Pancreas (tissue), 10 donors: Measurements from ENCODE around the gene FAM3B. TPM values are rescaled to one million over a fixed set of nuclear protein-coding genes. Genes with fewer than 3 reads are reported as not detected.

ENCODE experiments used
- ATAC-seq, 4 donors: fragments of 200-7000 bp; cut with Tn5 transposase; one replicate each; pipeline versions ENCODE4 v1.8.0 to v1.9.1; 2020; ENCODE audit warnings: mild to moderate bottlenecking in 4 of 4, moderate library complexity in 4 of 4
- DNase-seq, 6 donors: peaks; one replicate each; pipeline ENCODE4 v3.0.0-alpha.2; 2020
- FAIRE-seq: peaks from 2 replicates; lab custom pipeline; 2012; peaks lifted over from hg19 to GRCh38; lab: Jason Lieb, UNC
- H3K27ac ChIP-seq, 4 donors: fragments of 200-600 bp; sonication (generic); 1 replicate in 3 of 4; 2 replicates in 1 of 4; pipeline versions ENCODE4 v1.5.0 to v1.8.0; 2020
- H3K27me3 ChIP-seq, 4 donors: fragments of 200-600 bp; one replicate each; pipeline ENCODE4 v1.8.0; 2021
- H3K36me3 ChIP-seq, 3 donors: fragments of 200-600 bp; sonication (generic) in 1 of 3; one replicate each; pipeline versions ENCODE4 v1.5.0 to v1.8.0; 2020 to 2021
- H3K4me1 ChIP-seq, 3 donors: fragments of 200-600 bp; one replicate each; pipeline ENCODE4 v1.8.0; 2021
- H3K4me3 ChIP-seq, 4 donors: fragments of 200-600 bp; sonication (generic) in 2 of 4; one replicate each; pipeline versions ENCODE4 v1.5.0 to v1.8.0; 2020 to 2021
- H3K9me3 ChIP-seq, 4 donors: fragments of 200-600 bp; one replicate each; pipeline ENCODE4 v1.8.0; 2021
- WGBS, 2 donors: extraction: QIAGEN DNeasy Blood & Tissue Kit; methylation state at CpG; one replicate each; pipeline ENCODE4 v1.1.7; 2013; 5-methylcytosine and 5-hydroxymethylcytosine counted together
- intact Hi-C, 3 donors: fragments of 100-400 bp; cut with DNase I; formaldehyde crosslinking; loops; one replicate each; pipeline versions ENCODE4 v1.11.1 to v1.14.2; 2022
- polyA plus RNA-seq, 2 donors: library from polyadenylated mRNA; stranded (reverse); fragments of 200-250 nt; gene quantifications; one replicate each; pipeline ENCODE4 v1.2.3, GENCODE V29; 2013
- total RNA-seq, 6 donors: library from RNA; stranded (reverse); fragmentation: NEBNext Ultra II Directional in 4 of 6; extraction: Animal tissue kit (Norgen Biotek cat#: 25700) in 4 of 6; gene quantifications; one replicate each; pipeline versions ENCODE4 v1.2.1 to v1.2.4, GENCODE V29; 2021 to 2023
- TF ChIP-seq, protein P1 (sequence below), 4 donors: fragments of 200-600 bp; sonication (generic) in 3 of 4; IDR thresholded peaks; one replicate each; pipeline versions ENCODE4 v1.5.0 to v1.8.0; 2021; ENCODE audit warnings: antibody characterized with exemption in 4 of 4
- donor health status: healthy with polysubstance abuse.
- donor health status: DM: no; HTN: no; CAD: no; lungs with moderate emphysema.
- donor health status: DM: no; HTN: no; CAD: no.
- donor health status: control.
- donor health status: control.
- donor health status: Bipolar disorder and iron deficiency.
- donor health status: DM: yes; HTN: yes; CAD: no.
- donor health status: DM: no; HTN: no; CAD: no.
- donor health status: DM: no; HTN: no; CAD: no.
- donor health status: DM: yes; HTN: yes; CAD: no.

The FAM3B gene
- total and polyA plus RNA-seq, 8 donors: 71.9 to 142 (median 105) TPM

DNA sequence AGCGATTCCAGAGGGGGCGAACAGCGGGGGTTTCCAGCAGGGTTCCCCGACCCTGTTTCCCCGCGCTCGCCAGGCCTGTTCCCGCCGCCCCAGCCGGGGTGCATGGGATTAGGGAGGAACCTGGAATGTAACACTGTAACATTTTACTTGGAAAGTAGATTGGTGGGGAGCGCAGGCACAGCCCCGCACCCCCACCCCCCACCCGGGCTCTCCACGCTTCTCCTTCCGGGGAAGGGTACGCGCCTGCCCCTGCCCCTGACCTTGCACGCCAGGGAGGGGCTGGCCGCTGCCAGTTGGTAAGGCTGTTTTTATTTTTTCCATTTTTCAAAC is 427 bp downstream of the FAM3B start:
- Histone ChIP-seq H3K4me3 (peak overlapping the region; percentile 42 to 87 (median 74)), H3K27me3 (no peaks in the 10 kb centered on the region), H3K4me1 (peaks cover 17 to 34% (median 18%) of the 10 kb centered on the region in 3 donors), H3K36me3 (no peaks in the 10 kb centered on the region), H3K9me3 (no peaks in the 10 kb centered on the region), H3K27ac (peak overlapping the region; percentile 88 to 97 (median 92))
- DNase-seq (no peak), FAIRE-seq (no peak), ATAC-seq (no peak)
- intact Hi-C loops: no loop called here
- TF ChIP-seq, protein P1, sequence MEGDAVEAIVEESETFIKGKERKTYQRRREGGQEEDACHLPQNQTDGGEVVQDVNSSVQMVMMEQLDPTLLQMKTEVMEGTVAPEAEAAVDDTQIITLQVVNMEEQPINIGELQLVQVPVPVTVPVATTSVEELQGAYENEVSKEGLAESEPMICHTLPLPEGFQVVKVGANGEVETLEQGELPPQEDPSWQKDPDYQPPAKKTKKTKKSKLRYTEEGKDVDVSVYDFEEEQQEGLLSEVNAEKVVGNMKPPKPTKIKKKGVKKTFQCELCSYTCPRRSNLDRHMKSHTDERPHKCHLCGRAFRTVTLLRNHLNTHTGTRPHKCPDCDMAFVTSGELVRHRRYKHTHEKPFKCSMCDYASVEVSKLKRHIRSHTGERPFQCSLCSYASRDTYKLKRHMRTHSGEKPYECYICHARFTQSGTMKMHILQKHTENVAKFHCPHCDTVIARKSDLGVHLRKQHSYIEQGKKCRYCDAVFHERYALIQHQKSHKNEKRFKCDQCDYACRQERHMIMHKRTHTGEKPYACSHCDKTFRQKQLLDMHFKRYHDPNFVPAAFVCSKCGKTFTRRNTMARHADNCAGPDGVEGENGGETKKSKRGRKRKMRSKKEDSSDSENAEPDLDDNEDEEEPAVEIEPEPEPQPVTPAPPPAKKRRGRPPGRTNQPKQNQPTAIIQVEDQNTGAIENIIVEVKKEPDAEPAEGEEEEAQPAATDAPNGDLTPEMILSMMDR (IDR thresholded peaks at IDR 0.05): no peak
- WGBS, 2 donors: 1 to 3% methylated on average over 19 of the region's 19 CpGs

DNA sequence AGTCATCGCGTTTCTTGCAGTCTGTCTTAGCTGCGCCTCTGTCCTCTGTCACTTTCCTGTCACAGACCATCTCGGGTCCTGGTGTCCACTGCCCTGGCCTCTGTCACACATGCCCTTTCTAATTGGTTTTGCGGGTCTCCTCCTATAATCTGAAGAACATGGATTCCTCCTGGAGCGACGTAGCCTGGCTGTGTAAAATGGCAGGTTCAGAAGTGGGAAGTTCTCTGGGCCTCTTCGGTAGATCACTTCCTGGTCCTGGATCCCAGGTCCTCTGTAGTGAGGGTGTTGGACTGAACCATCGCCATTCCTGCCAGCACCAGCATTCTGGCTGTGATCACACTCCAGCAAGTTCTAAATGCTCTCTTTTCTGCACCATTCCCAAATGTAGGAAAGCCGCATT is 857 bp downstream of the FAM3B start:
- Histone ChIP-seq H3K4me1 (peaks cover 20 to 38% (median 23%) of the 10 kb centered on the region in 3 donors), H3K36me3 (no peaks in the 10 kb centered on the region), H3K27ac (peak overlapping the region; percentile 88 to 97 (median 92)), H3K4me3 (peak overlapping the region; percentile 42 to 87 (median 74)), H3K9me3 (no peaks in the 10 kb centered on the region), H3K27me3 (no peaks in the 10 kb centered on the region)
- FAIRE-seq (no peak), DNase-seq (peak in 2 of 6 donors; percentile 37 to 48), ATAC-seq (peak; percentile 44 to 59 (median 54))
- intact Hi-C loops: no loop called here
- TF ChIP-seq, protein P1 (IDR thresholded peaks at IDR 0.05): no peak
- 12 to 21% methylated on average over 10 of the region's 10 CpGs for WGBS, 2 donors

GRCh38 chr21:41318218-41318617 is 1.6 kb downstream of the FAM3B start:
- no peaks in the 10 kb centered on the region for H3K9me3 ChIP-seq
- DNase-seq (no peak), ATAC-seq (no peak), FAIRE-seq (no peak)
- H3K27me3 ChIP-seq: no peaks in the 10 kb centered on the region
- peaks cover 26 to 46% (median 30%) of the 10 kb centered on the region in 3 donors for H3K4me1 ChIP-seq
- TF ChIP-seq, protein P1 (IDR thresholded peaks at IDR 0.05): no peak
- peak overlapping the region in 1 of 4 donors; percentile 87 for H3K4me3 ChIP-seq
- H3K27ac ChIP-seq: peak overlapping the region in 2 of 4 donors; percentile 93 to 97
- no peaks in the 10 kb centered on the region for H3K36me3 ChIP-seq
- intact Hi-C loops: no loop called here
- WGBS, 2 donors: 56 to 78% methylated on average over 9 of the region's 9 CpGs

GRCh38 chr21:41319273-41319672 is 2.7 kb downstream of the FAM3B start:
- intact Hi-C loops: no loop called here
- FAIRE-seq (no peak), DNase-seq (no peak), ATAC-seq (no peak)
- WGBS, 2 donors: 88 to 90% methylated on average over 7 of the region's 7 CpGs
- no peaks in the 10 kb centered on the region for H3K27me3 ChIP-seq
- H3K27ac ChIP-seq: peak overlapping the region in 1 of 4 donors; percentile 47
- no peak overlapping the region for H3K4me3 ChIP-seq
- H3K36me3 ChIP-seq: no peaks in the 10 kb centered on the region
- no peaks in the 10 kb centered on the region for H3K9me3 ChIP-seq
- TF ChIP-seq, protein P1 (IDR thresholded peaks at IDR 0.05): no peak
- peaks cover 30 to 55% (median 41%) of the 10 kb centered on the region in 3 donors for H3K4me1 ChIP-seq

GRCh38 chr21:41321211-41321907 is 4.8 kb downstream of the FAM3B start:
- peak in 1 of 4 donors; percentile 12 for ATAC-seq
- DNase-seq: peak in 1 of 6 donors; percentile 65
- no peaks in the 10 kb centered on the region for H3K36me3 ChIP-seq
- FAIRE-seq: no peak
- H3K4me1 ChIP-seq: peaks cover 39 to 68% (median 62%) of the 10 kb centered on the region in 3 donors
- WGBS, 2 donors: 53% methylated on average over 20 of the region's 20 CpGs
- intact Hi-C loops: no loop called here
- H3K27ac ChIP-seq: peak overlapping the region; percentile 23 to 89 (median 68)
- no peaks in the 10 kb centered on the region for H3K9me3 ChIP-seq
- no peak overlapping the region for H3K4me3 ChIP-seq
- no peaks in the 10 kb centered on the region for H3K27me3 ChIP-seq
- TF ChIP-seq, protein P1 (IDR thresholded peaks at IDR 0.05): no peak
